Measurements from ENCODE around the gene GLTP. TPM values are rescaled to one million over a fixed set of nuclear protein-coding genes. Genes with fewer than 3 reads are reported as not detected.
"Not testable (repeated sequence)": the region's sequence is repeated elsewhere in the genome, so short reads cannot be mapped to it uniquely, and the experiment has no call there.

The GLTP gene
- total and polyA plus RNA-seq, 3 experiments from 2014 or later, result 39.3 to 67.4 (median 42.7) TPM

- H3K4me1 Mint-ChIP-seq, result peaks cover 31 to 40% (median 36%) of the 10 kb centered on the region in 3 donors
- peak overlapping the region in 7 of 8 donors; percentile 36 to 94 (median 68) for H3K27ac Mint-ChIP-seq
- H3K36me3 Mint-ChIP-seq, result no peaks in the 10 kb centered on the region
- peak overlapping the region in 6 of 7 donors; percentile 13 to 70 (median 46) for H3K4me3 Mint-ChIP-seq
- no peaks in the 10 kb centered on the region for H3K27me3 Mint-ChIP-seq
- H3K27ac ChIP-seq (ENCODE audit: low read depth, low read length), result no peak overlapping the region
- no peaks in the 10 kb centered on the region for H3K9me3 Mint-ChIP-seq
- H3K4me1 ChIP-seq (ENCODE audit: insufficient read depth, low read length), result peaks cover 31% of the 10 kb centered on the region
- DNase-seq, result no peak
- H3K9me3 ChIP-seq (ENCODE audit: low read length), result no peaks in the 10 kb centered on the region
- H3K4me3 ChIP-seq (ENCODE audit: low read length), result no peak overlapping the region
- no peaks in the 10 kb centered on the region for H3K36me3 ChIP-seq (ENCODE audit: insufficient read depth, low read length)
- H3K27me3 ChIP-seq (ENCODE audit: insufficient read depth, low read length, poor library complexity, severe bottlenecking), result no peaks in the 10 kb centered on the region
- ChIA-PET POLR2A (no interaction called here), CTCF (interaction anchor here (1.4 to 2.3 kb wide), 3 partner anchors 12 to 88 kb away, joined by 4 to 8 read pairs (median 5); partner anchors contain the start of gene GLTP)
Observed at GRCh38 chr12:109893261-109893995, 13.1 kb upstream of the GLTP start.

GRCh38 chr12:109892748-109893147, 12.4 kb upstream of the GLTP start:
- Mint-ChIP-seq H3K27ac (peak overlapping the region; percentile 36 to 98 (median 72)), H3K27me3 (no peaks in the 10 kb centered on the region), H3K36me3 (no peaks in the 10 kb centered on the region), H3K9me3 (no peaks in the 10 kb centered on the region), H3K4me3 (peak overlapping the region in 6 of 7 donors; percentile 9 to 60 (median 32)), H3K4me1 (peaks cover 38 to 47% (median 42%) of the 10 kb centered on the region in 3 donors)
- POLR2A ChIA-PET, result no interaction called here
- Histone ChIP-seq H3K27ac (ENCODE audit: low read depth, low read length) (no peak overlapping the region), H3K4me1 (ENCODE audit: insufficient read depth, low read length) (peaks cover 38% of the 10 kb centered on the region), H3K9me3 (ENCODE audit: low read length) (no peaks in the 10 kb centered on the region), H3K27me3 (ENCODE audit: insufficient read depth, low read length, poor library complexity, severe bottlenecking) (no peaks in the 10 kb centered on the region), H3K4me3 (ENCODE audit: low read length) (no peak overlapping the region), H3K36me3 (ENCODE audit: insufficient read depth, low read length) (no peaks in the 10 kb centered on the region)
- CTCF ChIA-PET, result interaction anchor here (1.4 to 2.3 kb wide), 3 partner anchors 12 to 87 kb away, joined by 4 to 8 read pairs (median 5); partner anchors contain the start of gene GLTP
- peak in 3 of 5 donors; percentile 16 to 59 (median 47) for DNase-seq

GRCh38 chr12:109892165-109892715, 11.9 kb upstream of the GLTP start:
- Mint-ChIP-seq H3K27me3 (no peaks in the 10 kb centered on the region), H3K9me3 (no peaks in the 10 kb centered on the region), H3K27ac (peak overlapping the region; percentile 36 to 98 (median 72)), H3K4me3 (peak overlapping the region; percentile 5 to 63 (median 33)), H3K4me1 (peaks cover 43 to 52% (median 47%) of the 10 kb centered on the region in 3 donors), H3K36me3 (no peaks in the 10 kb centered on the region)
- no peak for DNase-seq
- POLR2A ChIA-PET, result no interaction called here
- CTCF ChIA-PET, result interaction anchor here (1.4 to 2.3 kb wide), 3 partner anchors 11 to 87 kb away, joined by 4 to 8 read pairs (median 5); partner anchors contain the start of gene GLTP
- no peak overlapping the region for H3K27ac ChIP-seq (ENCODE audit: low read depth, low read length)
- H3K27me3 ChIP-seq (ENCODE audit: insufficient read depth, low read length, poor library complexity, severe bottlenecking), result no peaks in the 10 kb centered on the region
- no peaks in the 10 kb centered on the region for H3K9me3 ChIP-seq (ENCODE audit: low read length)
- H3K4me1 ChIP-seq (ENCODE audit: insufficient read depth, low read length), result peaks cover 43% of the 10 kb centered on the region
- H3K36me3 ChIP-seq (ENCODE audit: insufficient read depth, low read length), result no peaks in the 10 kb centered on the region
- H3K4me3 ChIP-seq (ENCODE audit: low read length), result no peak overlapping the region

- H3K36me3 ChIP-seq (ENCODE audit: insufficient read depth, low read length); POLR2A ChIA-PET; H3K9me3 ChIP-seq (ENCODE audit: low read length); H3K9me3 Mint-ChIP-seq; H3K36me3 Mint-ChIP-seq; DNase-seq; H3K4me3 ChIP-seq (ENCODE audit: low read length); H3K27me3 ChIP-seq (ENCODE audit: insufficient read depth, low read length, poor library complexity, severe bottlenecking); H3K27ac ChIP-seq (ENCODE audit: low read depth, low read length); H3K4me3 Mint-ChIP-seq; H3K27me3 Mint-ChIP-seq: not testable (repeated sequence)
- peaks cover 43 to 54% (median 48%) of the 10 kb centered on the region in 3 donors for H3K4me1 Mint-ChIP-seq
- CTCF ChIA-PET, result interaction anchor here (2.1 to 2.3 kb wide), 2 partner anchors 10 to 46 kb away, joined by 5 to 8 read pairs; partner anchors contain the start of gene GLTP
- peaks cover 43% of the 10 kb centered on the region for H3K4me1 ChIP-seq (ENCODE audit: insufficient read depth, low read length)
- peak overlapping the region in 5 of 8 donors; percentile 36 to 98 (median 64) for H3K27ac Mint-ChIP-seq
Observed at GRCh38 chr12:109891731-109892130, 11.4 kb upstream of the GLTP start.

GRCh38 chr12:109890620-109891170, 10.4 kb upstream of the GLTP start:
- H3K36me3 ChIP-seq (ENCODE audit: insufficient read depth, low read length), result no peaks in the 10 kb centered on the region
- peaks cover 43 to 54% (median 48%) of the 10 kb centered on the region in 3 donors for H3K4me1 Mint-ChIP-seq
- H3K9me3 Mint-ChIP-seq, result no peaks in the 10 kb centered on the region
- no peaks in the 10 kb centered on the region for H3K36me3 Mint-ChIP-seq
- no peak overlapping the region for H3K4me3 ChIP-seq (ENCODE audit: low read length)
- H3K27ac ChIP-seq (ENCODE audit: low read depth, low read length), result no peak overlapping the region
- ChIA-PET POLR2A (no interaction called here), CTCF (interaction anchor here (0.7 kb wide), 1 partner anchor 13 kb away, joined by 3 read pairs; no protein-coding TSS in a partner anchor)
- no peaks in the 10 kb centered on the region for H3K27me3 Mint-ChIP-seq
- no peak for DNase-seq
- H3K9me3 ChIP-seq (ENCODE audit: low read length), result no peaks in the 10 kb centered on the region
- peaks cover 43% of the 10 kb centered on the region for H3K4me1 ChIP-seq (ENCODE audit: insufficient read depth, low read length)
- no peaks in the 10 kb centered on the region for H3K27me3 ChIP-seq (ENCODE audit: insufficient read depth, low read length, poor library complexity, severe bottlenecking)
- H3K27ac Mint-ChIP-seq, result peak overlapping the region in 5 of 8 donors; percentile 33 to 51 (median 40)
- H3K4me3 Mint-ChIP-seq, result peak overlapping the region in 1 of 7 donors; percentile 27

GRCh38 chr12:109888179-109889020, 8.1 kb upstream of the GLTP start:
- Mint-ChIP-seq H3K36me3 (no peaks in the 10 kb centered on the region), H3K9me3 (no peaks in the 10 kb centered on the region), H3K4me1 (peaks cover 41 to 50% (median 45%) of the 10 kb centered on the region in 3 donors), H3K27ac (peak overlapping the region; percentile 84 to 98 (median 97)), H3K27me3 (no peaks in the 10 kb centered on the region), H3K4me3 (peak overlapping the region; percentile 12 to 91 (median 82))
- H3K36me3 ChIP-seq (ENCODE audit: insufficient read depth, low read length), result no peaks in the 10 kb centered on the region
- peaks cover 41% of the 10 kb centered on the region for H3K4me1 ChIP-seq (ENCODE audit: insufficient read depth, low read length)
- POLR2A ChIA-PET, result interaction anchor here (0.6 to 1.0 kb wide), 2 partner anchors 12 to 1151 kb away, joined by 5 to 6 read pairs; partner anchors contain the start of gene TCHP
- peak in 2 of 5 donors; percentile 41 to 52 for DNase-seq
- no peaks in the 10 kb centered on the region for H3K9me3 ChIP-seq (ENCODE audit: low read length)
- peak overlapping the region; percentile 12 for H3K4me3 ChIP-seq (ENCODE audit: low read length)
- no peaks in the 10 kb centered on the region for H3K27me3 ChIP-seq (ENCODE audit: insufficient read depth, low read length, poor library complexity, severe bottlenecking)
- peak overlapping the region; percentile 71 for H3K27ac ChIP-seq (ENCODE audit: low read depth, low read length)
- CTCF ChIA-PET, result interaction anchor here (0.6 to 2.0 kb wide), 6 partner anchors 9 to 83 kb away, joined by 3 to 11 read pairs (median 4); partner anchors contain the start of gene TCHP

GRCh38 chr12:109885616-109886015, 5.3 kb upstream of the GLTP start:
- POLR2A ChIA-PET, result no interaction called here
- H3K9me3 Mint-ChIP-seq, result no peaks in the 10 kb centered on the region
- no peak for DNase-seq
- no peak overlapping the region for H3K4me3 Mint-ChIP-seq
- H3K4me1 Mint-ChIP-seq, result peaks cover 32 to 38% (median 38%) of the 10 kb centered on the region in 3 donors
- Histone ChIP-seq H3K36me3 (ENCODE audit: insufficient read depth, low read length) (no peaks in the 10 kb centered on the region), H3K4me1 (ENCODE audit: insufficient read depth, low read length) (peaks cover 36% of the 10 kb centered on the region), H3K27me3 (ENCODE audit: insufficient read depth, low read length, poor library complexity, severe bottlenecking) (no peaks in the 10 kb centered on the region), H3K27ac (ENCODE audit: low read depth, low read length) (no peak overlapping the region), H3K9me3 (ENCODE audit: low read length) (no peaks in the 10 kb centered on the region), H3K4me3 (ENCODE audit: low read length) (no peak overlapping the region)
- H3K27me3 Mint-ChIP-seq, result peaks cover 0 to 2% of the 10 kb centered on the region in 2 donors
- peaks cover 0 to 2% (median 0%) of the 10 kb centered on the region in 3 donors for H3K36me3 Mint-ChIP-seq
- CTCF ChIA-PET, result interaction anchor here (1.6 kb wide), 1 partner anchor 81 kb away, joined by 4 read pairs; no protein-coding TSS in a partner anchor
- H3K27ac Mint-ChIP-seq, result no peak overlapping the region

Data from CD8-positive, alpha-beta memory T cell (primary cell).